ENCODE measurements around the gene DNAJB12.
"Not testable (repeated sequence)": the region's sequence is repeated elsewhere in the genome, so short reads cannot be mapped to it uniquely, and the experiment has no call there.

Gene DNAJB12

GRCh38 chr10:72330069-72330426 lies 24.7 kb downstream of the DNAJB12 start:
- DNase-seq: no peak

- no peak for DNase-seq
Measured at GRCh38 chr10:72329290-72330068, 25.2 kb downstream of the DNAJB12 start.

DNA sequence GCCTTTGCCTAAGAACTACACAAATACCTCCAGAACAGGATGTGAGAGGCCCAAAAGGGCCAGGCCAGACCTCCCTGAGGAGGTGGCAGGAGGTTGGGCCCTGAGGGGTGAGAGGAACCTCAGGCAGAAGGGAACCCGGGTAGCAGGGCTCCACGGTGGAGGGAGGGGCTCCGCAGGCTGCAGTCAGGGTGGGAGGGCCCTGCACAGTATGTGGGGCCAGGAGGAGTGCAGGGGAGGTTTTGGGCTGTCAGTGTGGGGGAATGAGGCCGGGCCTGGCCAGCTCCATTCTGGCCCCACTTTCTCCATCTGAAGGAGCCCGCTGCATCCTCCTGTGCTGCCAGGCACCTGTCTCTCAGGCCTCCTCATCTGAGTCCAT lies 25.9 kb downstream of the DNAJB12 start:
- DNase-seq: no peak

DNA sequence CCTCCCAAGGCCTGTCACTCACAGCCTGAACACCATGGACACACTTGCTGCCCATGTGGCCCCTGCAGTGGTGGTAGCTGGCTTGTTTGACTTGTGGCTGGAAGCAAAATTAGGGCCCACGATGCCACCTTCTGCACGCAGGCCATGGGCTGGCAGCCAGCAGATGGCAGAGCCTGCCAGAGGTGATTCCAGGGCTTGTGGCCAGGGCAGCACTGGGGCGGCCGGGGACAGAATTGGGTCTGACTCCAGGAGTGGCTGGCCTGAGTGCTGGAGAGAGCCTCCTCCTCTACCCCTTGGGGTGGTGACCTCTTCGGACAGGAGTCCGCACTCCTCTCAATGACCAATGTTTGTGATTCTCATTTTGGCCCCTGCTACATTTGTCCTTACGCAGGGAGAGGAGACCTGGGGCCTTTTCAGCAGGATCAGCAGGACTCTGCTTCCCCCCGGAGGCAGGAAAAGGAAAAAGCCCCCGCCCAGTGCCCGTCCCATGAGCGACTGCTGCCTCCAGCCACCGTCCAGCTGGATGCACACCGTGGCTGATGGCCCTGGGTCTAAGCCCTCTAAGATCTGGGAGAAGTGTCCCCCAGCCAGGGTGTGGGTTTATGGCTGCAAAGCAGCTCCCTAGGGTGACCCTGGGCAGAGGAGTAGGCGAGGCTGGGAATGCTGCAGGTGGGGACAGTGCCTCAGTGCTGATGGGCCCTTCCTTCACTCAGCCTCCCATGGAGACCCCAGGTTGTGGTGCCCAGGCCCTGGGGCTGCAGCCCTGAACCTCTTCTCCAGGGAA lies 26.5 kb downstream of the DNAJB12 start:
- no peak for DNase-seq

DNA sequence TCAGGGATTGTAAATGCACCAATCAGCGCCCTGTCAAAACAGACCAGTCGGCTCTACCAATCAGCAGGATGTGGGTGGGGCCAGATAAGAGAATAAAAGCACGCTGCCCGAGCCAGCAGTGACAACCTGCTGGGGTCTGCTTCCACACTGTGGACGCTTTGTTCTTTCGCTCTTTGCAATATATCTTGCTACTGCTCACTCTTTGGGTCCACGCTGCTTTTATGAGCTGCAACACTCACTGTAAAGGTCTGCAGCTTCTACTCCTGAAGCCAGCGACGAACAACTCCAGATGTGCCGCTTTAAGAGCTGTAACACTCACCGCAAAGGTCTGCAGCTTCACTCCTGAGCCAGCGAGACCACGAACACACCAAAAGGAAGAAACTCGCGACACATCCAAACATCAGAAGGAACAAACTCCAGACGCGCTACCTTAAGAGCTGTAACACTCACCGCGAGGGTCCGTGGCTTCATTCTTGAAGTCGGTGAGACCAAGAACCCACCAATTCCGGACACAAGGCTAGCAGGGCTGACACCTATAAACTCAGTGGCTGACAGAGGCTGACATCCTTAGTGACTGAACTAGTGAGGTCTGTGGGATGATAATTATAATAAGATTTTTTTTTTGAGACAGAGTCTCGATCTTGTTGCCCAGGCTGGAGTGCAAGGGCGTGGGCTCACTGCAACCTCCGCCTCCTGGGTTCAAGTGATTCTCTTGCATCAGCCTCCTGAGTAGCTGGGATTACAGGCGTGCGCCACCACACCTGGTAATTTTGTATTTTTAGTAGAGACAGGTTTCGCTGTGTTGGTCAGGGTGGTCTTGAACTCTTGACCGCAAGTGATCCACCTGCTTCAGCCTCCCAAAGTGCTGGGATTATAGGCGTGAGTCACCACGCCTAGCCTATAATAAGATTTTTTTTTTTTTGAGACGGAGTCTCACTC lies 27.8 kb downstream of the DNAJB12 start:
- peak; percentile 81 to 85 for DNase-seq

DNA sequence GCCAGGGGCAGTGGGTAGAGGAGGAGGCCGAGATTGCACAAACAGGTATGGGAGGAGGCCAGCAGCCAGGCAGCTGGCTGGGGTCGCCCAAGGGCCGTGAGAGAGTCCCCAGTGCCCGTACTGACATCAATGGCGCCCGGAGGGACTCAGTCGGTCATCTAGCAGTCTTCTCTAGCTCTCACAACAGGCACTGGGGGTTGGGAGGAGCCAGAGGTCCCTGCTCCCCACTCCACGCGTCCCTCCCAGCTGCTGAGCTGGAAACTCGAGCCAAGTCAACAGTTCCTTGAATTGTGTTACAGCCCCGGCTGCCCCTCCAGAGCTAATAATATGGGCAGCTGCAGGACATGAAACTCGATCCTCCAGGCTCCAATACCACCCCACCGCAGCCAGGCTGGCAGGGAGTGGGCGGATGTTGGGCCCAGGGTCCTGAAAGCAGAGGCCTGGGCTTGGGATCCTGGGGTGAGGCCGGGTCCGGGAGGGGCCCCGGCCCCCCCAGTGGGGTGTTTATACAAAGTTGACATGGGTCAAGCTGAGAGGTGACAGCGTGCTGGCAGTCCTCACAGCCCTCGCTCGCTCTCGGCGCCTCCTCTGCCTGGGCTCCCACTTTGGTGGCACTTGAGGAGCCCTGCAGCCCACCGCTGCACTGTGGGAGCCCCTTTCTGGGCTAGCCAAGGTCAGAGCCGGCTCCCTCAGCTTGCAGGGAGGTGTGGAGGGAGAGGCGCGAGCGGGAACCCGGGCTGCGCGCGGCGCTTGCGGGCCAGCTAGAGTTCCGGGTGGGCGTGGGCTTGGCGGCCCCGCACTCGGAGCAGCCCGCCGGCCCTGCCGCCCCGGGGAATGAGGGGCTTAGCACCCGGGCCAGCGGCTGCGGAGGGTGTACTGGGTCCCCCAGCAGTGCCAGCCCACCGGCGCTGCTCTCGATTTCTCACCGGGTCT lies 29.2 kb downstream of the DNAJB12 start:
- DNase-seq: not testable (repeated sequence)

DNA sequence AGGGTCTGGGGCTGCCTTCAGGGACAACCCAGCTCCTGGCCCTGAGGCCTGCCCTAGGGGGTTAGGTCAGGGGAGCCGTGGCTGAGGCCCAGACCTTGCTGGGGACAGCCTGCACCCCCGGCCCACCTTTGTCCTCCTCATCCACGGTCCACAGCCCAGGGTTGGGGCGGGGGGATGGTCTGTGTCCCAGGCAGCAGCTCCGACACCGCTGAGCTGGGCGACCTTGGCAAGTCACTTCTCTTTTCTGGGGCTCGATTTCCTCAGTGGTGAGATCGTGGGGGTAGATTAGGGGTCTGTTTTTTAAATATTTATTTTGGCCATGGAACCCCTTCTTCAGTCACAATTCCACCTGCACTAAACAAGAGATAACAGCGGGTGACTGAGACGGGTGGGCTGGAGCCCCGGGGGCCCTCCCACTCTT lies 30.9 kb downstream of the DNAJB12 start:
- DNase-seq: no peak

GRCh38 chr10:72323108-72323749 lies 31.5 kb downstream of the DNAJB12 start:
- DNase-seq: no peak

DNA sequence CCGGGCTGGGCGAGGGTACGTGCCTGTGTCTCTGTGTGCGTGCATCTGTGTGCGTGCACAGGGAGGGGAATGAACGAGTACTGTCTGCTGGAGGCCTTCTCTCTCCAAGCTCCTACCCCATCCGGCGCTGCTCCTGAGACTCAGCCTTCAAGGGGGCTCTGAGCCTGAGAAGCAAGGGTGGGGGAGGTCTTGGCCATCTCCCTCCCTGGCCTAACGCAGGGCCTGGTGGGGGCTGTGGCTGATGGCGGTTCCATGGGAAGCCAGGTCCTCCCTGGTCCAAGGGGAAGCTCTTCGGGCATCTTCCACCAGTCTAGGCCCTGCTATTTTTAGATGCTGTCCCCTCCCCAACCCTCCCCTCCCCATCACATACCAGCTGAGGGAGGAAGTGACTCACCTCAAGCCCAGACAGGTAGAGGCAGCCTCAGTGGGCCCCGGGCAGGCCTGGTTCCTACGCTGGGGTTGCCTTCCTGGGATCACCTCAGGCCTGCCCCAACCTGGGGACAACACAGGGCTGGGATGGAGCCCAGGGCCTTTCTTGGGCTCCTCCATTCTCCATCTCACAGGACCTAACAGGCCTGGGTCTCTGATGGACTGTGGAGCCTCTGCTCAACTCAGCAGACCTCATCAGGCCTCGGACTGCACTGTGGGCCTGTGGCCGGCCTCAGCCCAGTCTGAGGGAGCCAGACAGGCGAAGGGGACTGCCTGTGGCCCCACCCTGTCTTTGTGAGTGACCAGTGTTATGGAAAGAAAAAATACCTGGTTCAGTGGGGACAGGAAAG lies 32.2 kb downstream of the DNAJB12 start:
- peak; percentile 49 to 60 for DNase-seq

DNA sequence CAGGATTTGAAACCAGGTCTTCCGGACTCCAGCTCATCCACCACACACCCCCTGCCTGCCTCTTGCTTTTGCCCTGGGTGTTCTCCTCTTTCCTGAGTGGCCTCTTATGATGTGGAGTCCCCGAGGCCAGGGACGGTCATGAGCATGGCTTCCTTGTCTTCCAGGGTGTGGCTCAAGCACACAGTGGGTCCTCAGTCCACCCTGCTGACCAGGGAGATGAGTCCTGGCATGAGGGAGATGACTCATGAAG lies 32.8 kb downstream of the DNAJB12 start:
- DNase-seq: no peak

DNA sequence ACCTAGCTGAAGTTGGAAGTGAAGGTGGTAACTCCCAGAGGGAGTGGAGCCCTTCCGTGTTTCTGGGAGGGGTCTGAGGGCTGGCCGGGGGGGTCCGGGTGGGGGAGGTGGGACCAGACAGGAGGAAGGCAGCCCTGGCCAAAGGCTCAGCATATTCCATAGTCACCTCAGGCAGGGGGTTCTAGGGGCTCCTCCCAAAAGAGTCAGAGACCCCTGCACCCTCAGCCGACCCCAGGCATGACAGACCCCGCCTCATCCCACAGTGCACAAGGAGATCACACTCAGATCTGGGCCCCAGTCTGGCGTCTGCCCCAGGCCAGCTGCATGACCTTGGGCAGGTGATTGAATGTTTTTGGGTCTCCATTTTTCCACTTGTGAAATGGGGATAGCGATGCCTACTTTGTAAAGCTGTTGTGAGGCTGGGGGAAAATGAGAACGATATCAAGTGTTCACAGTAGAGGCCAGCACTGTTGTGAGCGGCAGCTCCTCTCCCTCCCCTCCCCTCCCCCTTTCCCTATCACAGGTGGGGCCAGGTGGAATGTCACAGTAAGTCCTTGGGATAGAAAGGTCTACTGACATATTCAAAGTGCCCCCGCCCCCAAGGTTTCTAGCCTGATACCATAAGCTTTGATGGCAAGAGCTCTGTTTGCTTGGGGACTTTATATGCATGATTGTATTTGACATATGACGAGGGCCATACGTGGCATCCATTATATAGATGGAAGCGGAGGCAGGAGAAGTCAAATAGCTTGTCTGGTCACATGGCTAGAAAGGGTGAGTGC lies 33.3 kb downstream of the DNAJB12 start:
- no peak for DNase-seq

GRCh38 chr10:72320676-72321247 lies 34.0 kb downstream of the DNAJB12 start:
- DNase-seq: peak; percentile 57 to 78

GRCh38 chr10:72319416-72320254 lies 35.1 kb downstream of the DNAJB12 start:
- DNase-seq: peak; percentile 87 to 89

- DNase-seq: no peak
Measured at GRCh38 chr10:72318418-72319262, 36.1 kb downstream of the DNAJB12 start.

GRCh38 chr10:72316748-72317435 lies 37.8 kb downstream of the DNAJB12 start:
- peak; percentile 50 to 65 for DNase-seq

DNA sequence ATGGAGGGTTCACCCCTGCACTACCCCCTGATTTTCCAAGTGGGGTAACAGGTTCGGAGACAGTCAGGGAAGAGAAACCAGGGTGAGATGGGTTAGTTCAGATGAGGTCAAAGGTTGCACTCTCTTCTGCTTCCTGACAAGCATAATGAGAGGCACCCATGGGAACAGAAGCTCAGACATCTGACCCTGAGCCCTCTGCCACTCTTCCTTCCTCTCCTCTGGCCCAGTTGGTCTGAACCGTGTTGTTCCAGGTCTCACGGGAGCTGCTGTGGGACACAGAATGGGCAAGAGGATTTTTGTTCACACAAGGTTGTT lies 38.4 kb downstream of the DNAJB12 start:
- no peak for DNase-seq

DNA sequence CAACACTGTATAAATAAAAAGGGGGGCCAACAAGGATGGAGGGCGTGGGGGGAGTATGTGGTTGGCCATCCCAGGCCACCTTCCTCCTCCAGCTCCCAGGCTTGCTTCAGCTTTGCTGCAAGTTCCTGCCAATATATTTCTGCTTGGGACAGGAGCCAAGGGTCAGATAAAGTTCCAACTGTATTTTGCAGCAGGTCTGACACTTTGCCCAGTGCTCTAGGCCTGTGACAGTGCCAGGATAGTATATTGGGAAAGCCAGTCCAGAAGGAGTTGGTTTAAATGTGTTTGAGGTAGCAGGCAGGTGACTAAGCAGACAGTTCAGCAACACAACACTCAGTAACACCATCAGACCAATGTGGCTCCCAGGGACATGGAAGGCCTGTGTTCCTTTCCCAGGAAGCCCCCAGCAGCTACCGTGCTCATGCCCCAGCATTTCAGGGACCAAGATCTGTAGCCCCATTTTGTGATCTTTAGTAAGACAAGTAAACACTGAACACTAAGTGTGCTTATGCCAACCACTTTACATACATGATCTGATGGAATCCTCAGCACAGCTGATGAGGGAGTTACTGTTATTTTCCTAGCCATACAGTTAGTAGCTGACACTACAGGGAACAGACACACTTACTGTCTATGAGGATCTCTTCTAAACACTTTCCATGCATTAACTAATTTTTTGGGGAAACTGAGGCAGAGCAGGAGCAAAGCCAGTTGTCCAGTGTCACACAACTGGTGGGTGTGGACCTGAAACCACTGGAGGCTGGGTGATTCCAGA lies 38.9 kb downstream of the DNAJB12 start:
- no peak for DNase-seq
